HEK293 (cell line): ENCODE data around the gene KLC4.

ENCODE experiments used
- CTCF ChIA-PET: fragments of 350-600 bp; formaldehyde crosslinking; extraction: SDS; loops from one replicate; lab custom pipeline; 2021; ENCODE audit warnings: antibody characterized with exemption; lab: Yijun Ruan, JAX
- POLR2A ChIA-PET: fragments of 300-600 bp; formaldehyde crosslinking; extraction: SDS; loops from one replicate; lab custom pipeline; 2020; ENCODE audit warnings: antibody characterized with exemption, inconsistent platforms; lab: Yijun Ruan, JAX
- H3K27ac ChIP-seq: fragments of 200-500 bp; sonication (Bioruptor generic); 2 replicates; pipeline ENCODE4 v1.5.1; 2014; ENCODE audit warnings: low read depth, low read length, control low read depth, inconsistent platforms; ENCODE audit errors: extremely low read depth
- H3K36me3 ChIP-seq, 2 experiments: fragments of 200-500 bp in 1 of 2; sonication (Bioruptor generic) in 1 of 2; 1 replicate in 1 of 2; 2 replicates in 1 of 2; pipeline ENCODE4 v1.5.1; 2014 to 2017; ENCODE audit warnings: inconsistent platforms in 2 of 2, low read length in 2 of 2; ENCODE audit not compliant: control insufficient read depth in 2 of 2, insufficient read depth in 1 of 2
- H3K4me1 ChIP-seq: fragments of 200-500 bp; sonication (Bioruptor generic); 2 replicates; pipeline ENCODE4 v1.5.1; 2014; ENCODE audit warnings: mild to moderate bottlenecking, low read length, inconsistent platforms; ENCODE audit not compliant: control insufficient read depth, insufficient read depth
- H3K4me3 ChIP-seq: 2 replicates; pipeline ENCODE4 v1.5.1; 2011; ENCODE audit warnings: low read depth, mild to moderate bottlenecking, control low read depth, low read length, moderate library complexity
- H3K9me3 ChIP-seq: fragments of 200-500 bp; sonication (Bioruptor generic); 2 replicates; pipeline ENCODE4 v1.5.1; 2014; ENCODE audit warnings: low read depth, low read length, inconsistent platforms; ENCODE audit not compliant: control insufficient read depth, insufficient read depth
- EGR2 ChIP-seq: fragments of 450-650 bp; formaldehyde crosslinking; IDR thresholded peaks from 2 replicates; pipeline ENCODE4 v1.5.1; 2016; ENCODE audit warnings: low read depth, missing biosample characterization, missing genetic modification characterization
- FEZF1 ChIP-seq: fragments of 450-650 bp; formaldehyde crosslinking; IDR thresholded peaks from 2 replicates; pipeline ENCODE4 v1.5.1; 2016; ENCODE audit warnings: missing biosample characterization, missing genetic modification characterization
- GLIS1 ChIP-seq: fragments of 450-650 bp; formaldehyde crosslinking; IDR thresholded peaks from 2 replicates; pipeline ENCODE4 v1.5.1; 2016; ENCODE audit warnings: missing biosample characterization, missing genetic modification characterization
- IKZF3 ChIP-seq: fragments of 450-650 bp; IDR thresholded peaks from 2 replicates; pipeline ENCODE4 v1.5.0; 2018; ENCODE audit warnings: missing biosample characterization, mild to moderate bottlenecking, missing genetic modification characterization, moderate library complexity
- KLF10 ChIP-seq: fragments of 450-650 bp; IDR thresholded peaks from 2 replicates; pipeline ENCODE4 v1.5.1; 2018; ENCODE audit warnings: missing biosample characterization, mild to moderate bottlenecking, missing genetic modification characterization
- SALL2 ChIP-seq: fragments of 450-650 bp; formaldehyde crosslinking; IDR thresholded peaks from 2 replicates; pipeline ENCODE4 v1.5.0; 2017; ENCODE audit warnings: missing biosample characterization, mild to moderate bottlenecking, missing genetic modification characterization, borderline replicate concordance
- SP7 ChIP-seq: fragments of 450-650 bp; formaldehyde crosslinking; IDR thresholded peaks from 2 replicates; pipeline ENCODE4 v1.5.1; 2016; ENCODE audit warnings: missing biosample characterization, missing genetic modification characterization
- WT1 ChIP-seq: fragments of 450-650 bp; formaldehyde crosslinking; IDR thresholded peaks from 2 replicates; pipeline ENCODE4 v1.5.1; 2016; ENCODE audit warnings: missing biosample characterization, missing genetic modification characterization
- ZEB2 ChIP-seq: fragments of 450-650 bp; formaldehyde crosslinking; IDR thresholded peaks from 2 replicates; pipeline ENCODE4 v1.5.1; 2016; ENCODE audit warnings: missing biosample characterization, missing genetic modification characterization
- ZFHX2 ChIP-seq: fragments of 450-650 bp; formaldehyde crosslinking; conservative IDR thresholded peaks from 2 replicates; pipeline ENCODE4 v1.5.1; 2016; ENCODE audit warnings: missing biosample characterization, missing genetic modification characterization
- ZIC2 ChIP-seq: fragments of 450-650 bp; formaldehyde crosslinking; IDR thresholded peaks from 2 replicates; pipeline ENCODE4 v1.5.1; 2016; ENCODE audit warnings: missing biosample characterization, missing genetic modification characterization
- ZNF114 ChIP-seq: fragments of 450-650 bp; formaldehyde crosslinking; IDR thresholded peaks from 2 replicates; pipeline ENCODE4 v1.5.0; 2017; ENCODE audit warnings: missing biosample characterization, missing genetic modification characterization
- ZNF184 ChIP-seq: fragments of 450-650 bp; IDR thresholded peaks from 2 replicates; pipeline ENCODE4 v1.5.1; 2018; ENCODE audit warnings: missing biosample characterization, mild to moderate bottlenecking, missing genetic modification characterization
- ZNF335 ChIP-seq: fragments of 450-650 bp; formaldehyde crosslinking; conservative IDR thresholded peaks from 2 replicates; pipeline ENCODE4 v1.5.1; 2016; ENCODE audit warnings: missing biosample characterization, missing genetic modification characterization
- ZNF48 ChIP-seq: fragments of 450-650 bp; formaldehyde crosslinking; IDR thresholded peaks from 2 replicates; pipeline ENCODE4 v1.5.1; 2016; ENCODE audit warnings: missing biosample characterization, missing genetic modification characterization
- ZNF510 ChIP-seq: fragments of 450-650 bp; formaldehyde crosslinking; IDR thresholded peaks from 2 replicates; pipeline ENCODE4 v1.5.1; 2018; ENCODE audit warnings: mild to moderate bottlenecking, missing genetic modification characterization, missing biosample characterization; ENCODE audit not compliant: insufficient replicate concordance
- ZNF514 ChIP-seq: fragments of 450-650 bp; formaldehyde crosslinking; IDR thresholded peaks from 2 replicates; pipeline ENCODE4 v1.5.1; 2016; ENCODE audit warnings: missing biosample characterization, missing genetic modification characterization
- ZNF600 ChIP-seq: fragments of 450-650 bp; formaldehyde crosslinking; IDR thresholded peaks from 2 replicates; pipeline ENCODE4 v1.5.1; 2016; ENCODE audit warnings: missing biosample characterization, missing genetic modification characterization
- ZSCAN16 ChIP-seq: fragments of 450-650 bp; formaldehyde crosslinking; IDR thresholded peaks from 2 replicates; pipeline ENCODE4 v1.5.1; 2016; ENCODE audit warnings: missing biosample characterization, missing genetic modification characterization
- ZSCAN30 ChIP-seq: fragments of 450-650 bp; IDR thresholded peaks from 2 replicates; pipeline ENCODE4 v1.5.1; 2018; ENCODE audit warnings: missing biosample characterization, mild to moderate bottlenecking, missing genetic modification characterization, moderate library complexity
- TF ChIP-seq, protein P1 (sequence below): sonication (generic); formaldehyde crosslinking; IDR thresholded peaks from 2 replicates; pipeline ENCODE4 v1.8.1; 2022; ENCODE audit warnings: mild to moderate bottlenecking, moderate library complexity, missing genetic modification reagents
- TF ChIP-seq, protein P2 (sequence below): fragments of 450-650 bp; formaldehyde crosslinking; IDR thresholded peaks from 2 replicates; pipeline ENCODE4 v1.5.1; 2016; ENCODE audit warnings: missing biosample characterization, missing genetic modification characterization
- TF ChIP-seq, protein P3 (sequence below): fragments of 450-650 bp; formaldehyde crosslinking; IDR thresholded peaks from 2 replicates; pipeline ENCODE4 v1.5.1; 2016; ENCODE audit warnings: missing biosample characterization, missing genetic modification characterization
- TF ChIP-seq, protein P4 (sequence below): fragments of 450-650 bp; formaldehyde crosslinking; IDR thresholded peaks from 2 replicates; pipeline ENCODE4 v1.5.1; 2017; ENCODE audit warnings: missing biosample characterization, missing genetic modification characterization

The KLC4 gene

DNA sequence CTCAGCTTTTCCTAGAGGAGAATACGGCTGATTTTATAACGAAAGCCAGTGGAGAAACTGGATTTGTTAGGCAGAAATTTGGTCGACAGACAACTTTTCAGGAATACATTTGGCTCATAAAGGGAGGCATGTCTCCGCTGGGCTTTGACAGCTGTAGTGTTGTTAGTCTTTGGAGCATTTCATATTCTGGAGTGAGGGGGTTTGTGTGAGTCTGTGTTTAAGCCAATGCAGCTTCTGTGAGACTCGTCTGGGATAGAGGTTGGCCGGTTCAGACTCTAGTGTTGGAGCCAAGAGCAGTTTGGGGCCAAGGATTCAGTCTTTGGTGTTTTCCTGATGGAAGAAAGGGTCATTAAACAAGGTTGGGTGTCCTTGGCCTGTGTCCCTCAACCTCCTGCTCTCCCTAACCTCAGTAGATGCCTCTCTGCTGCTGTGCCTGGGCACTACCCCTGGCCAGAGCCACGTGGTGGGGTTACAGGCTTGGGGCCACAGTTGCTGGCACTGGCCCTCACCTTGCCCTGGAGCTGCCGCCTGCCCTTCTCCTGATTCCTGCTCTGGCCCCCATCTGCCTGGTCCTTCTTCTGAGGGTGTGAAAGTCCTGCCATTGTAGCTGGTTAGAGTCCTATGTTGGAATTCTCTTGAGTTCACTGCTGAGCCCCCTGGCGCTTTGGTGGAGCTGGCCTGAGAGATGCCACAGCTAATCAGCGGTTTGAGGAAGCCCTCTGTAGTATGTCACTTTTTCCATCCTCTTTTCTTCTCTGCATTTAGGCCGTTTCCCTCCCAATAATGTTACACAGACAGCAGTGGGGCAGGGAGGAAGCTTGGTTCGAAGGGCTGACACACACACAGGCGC is 23.6 kb downstream of the KLC4 start:
- Histone ChIP-seq H3K4me3 (no peak overlapping the region), H3K9me3 (no peaks in the 10 kb centered on the region)
- POLR2A ChIA-PET = interaction anchor here (0.6 kb wide), 1 partner anchor 53 kb away, joined by 3 read pairs; no protein-coding TSS in a partner anchor
- no peak for TF ChIP-seq EGR2 (tag by site-specific recombination)
- no peak for TF ChIP-seq ZNF514
- TF ChIP-seq ZNF510 (tag by site-specific recombination) = no peak
- no peak for TF ChIP-seq KLF10 (tag by site-specific recombination)
- no peak for TF ChIP-seq ZEB2 (tag by site-specific recombination)
- TF ChIP-seq ZNF335 (tag by site-specific recombination) = no peak
- no peak for TF ChIP-seq ZNF48 (tag by site-specific recombination)
- TF ChIP-seq, protein P1, sequence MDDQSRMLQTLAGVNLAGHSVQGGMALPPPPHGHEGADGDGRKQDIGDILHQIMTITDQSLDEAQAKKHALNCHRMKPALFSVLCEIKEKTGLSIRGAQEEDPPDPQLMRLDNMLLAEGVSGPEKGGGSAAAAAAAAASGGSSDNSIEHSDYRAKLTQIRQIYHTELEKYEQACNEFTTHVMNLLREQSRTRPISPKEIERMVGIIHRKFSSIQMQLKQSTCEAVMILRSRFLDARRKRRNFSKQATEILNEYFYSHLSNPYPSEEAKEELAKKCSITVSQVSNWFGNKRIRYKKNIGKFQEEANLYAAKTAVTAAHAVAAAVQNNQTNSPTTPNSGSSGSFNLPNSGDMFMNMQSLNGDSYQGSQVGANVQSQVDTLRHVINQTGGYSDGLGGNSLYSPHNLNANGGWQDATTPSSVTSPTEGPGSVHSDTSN (CRISPR knock-in tag) = no peak
- TF ChIP-seq ZNF114 (tag by site-specific recombination) = no peak
- TF ChIP-seq, all 188 proteins: peak for 0
- peaks cover 6% of the 10 kb centered on the region for H3K4me1 ChIP-seq
- CTCF ChIA-PET = interaction anchor here (0.6 to 1.5 kb wide), 6 partner anchors 8 to 181 kb away, joined by 3 to 7 read pairs (median 3); no protein-coding TSS in a partner anchor
- H3K27ac ChIP-seq = no peak overlapping the region
- H3K36me3 ChIP-seq = no peaks in the 10 kb centered on the region

DNA sequence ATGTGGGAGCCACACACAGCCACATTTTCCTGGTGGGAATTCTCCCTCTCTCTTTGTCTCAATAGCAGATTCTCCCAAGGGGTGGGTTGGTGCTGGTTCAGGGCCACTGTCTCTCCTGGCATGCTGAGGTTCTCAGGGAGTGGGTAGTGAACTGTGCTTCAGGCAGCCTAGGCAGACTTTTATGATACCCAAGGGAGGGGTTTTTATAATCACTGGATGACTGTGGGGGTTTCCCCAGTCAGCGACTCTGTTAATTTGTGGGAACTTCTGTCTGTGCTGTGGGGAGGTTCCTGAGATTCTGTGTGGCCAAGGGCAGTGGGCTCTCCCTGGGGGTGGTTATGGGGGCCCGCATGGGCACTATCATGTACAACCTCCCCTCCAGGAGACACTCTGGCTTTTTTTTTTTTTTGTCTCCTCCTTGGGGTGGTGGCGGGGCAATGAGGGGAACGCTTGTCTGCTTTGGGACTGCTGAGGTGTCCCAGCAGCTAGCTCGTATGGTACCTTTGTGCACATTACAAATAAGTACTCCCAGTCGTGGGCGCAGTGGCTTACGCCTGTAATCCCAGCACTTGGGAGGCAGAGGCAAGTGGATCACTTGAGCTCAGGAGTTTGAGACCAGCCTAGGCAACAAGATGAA is 26.7 kb downstream of the KLC4 start:
- POLR2A ChIA-PET = interaction anchor here (0.5 to 1.5 kb wide), 5 partner anchors 9 to 32 kb away, joined by 3 to 4 read pairs (median 4); partner anchors contain the start of genes CUL7 and PTK7

More for the DNA sequence above, 26.7 kb downstream of the KLC4 start:
- H3K36me3 ChIP-seq = no peaks in the 10 kb centered on the region
- TF ChIP-seq ZNF184 (tag by site-specific recombination) = no peak
- no peak for TF ChIP-seq FEZF1 (tag by site-specific recombination)
- TF ChIP-seq, protein P2, sequence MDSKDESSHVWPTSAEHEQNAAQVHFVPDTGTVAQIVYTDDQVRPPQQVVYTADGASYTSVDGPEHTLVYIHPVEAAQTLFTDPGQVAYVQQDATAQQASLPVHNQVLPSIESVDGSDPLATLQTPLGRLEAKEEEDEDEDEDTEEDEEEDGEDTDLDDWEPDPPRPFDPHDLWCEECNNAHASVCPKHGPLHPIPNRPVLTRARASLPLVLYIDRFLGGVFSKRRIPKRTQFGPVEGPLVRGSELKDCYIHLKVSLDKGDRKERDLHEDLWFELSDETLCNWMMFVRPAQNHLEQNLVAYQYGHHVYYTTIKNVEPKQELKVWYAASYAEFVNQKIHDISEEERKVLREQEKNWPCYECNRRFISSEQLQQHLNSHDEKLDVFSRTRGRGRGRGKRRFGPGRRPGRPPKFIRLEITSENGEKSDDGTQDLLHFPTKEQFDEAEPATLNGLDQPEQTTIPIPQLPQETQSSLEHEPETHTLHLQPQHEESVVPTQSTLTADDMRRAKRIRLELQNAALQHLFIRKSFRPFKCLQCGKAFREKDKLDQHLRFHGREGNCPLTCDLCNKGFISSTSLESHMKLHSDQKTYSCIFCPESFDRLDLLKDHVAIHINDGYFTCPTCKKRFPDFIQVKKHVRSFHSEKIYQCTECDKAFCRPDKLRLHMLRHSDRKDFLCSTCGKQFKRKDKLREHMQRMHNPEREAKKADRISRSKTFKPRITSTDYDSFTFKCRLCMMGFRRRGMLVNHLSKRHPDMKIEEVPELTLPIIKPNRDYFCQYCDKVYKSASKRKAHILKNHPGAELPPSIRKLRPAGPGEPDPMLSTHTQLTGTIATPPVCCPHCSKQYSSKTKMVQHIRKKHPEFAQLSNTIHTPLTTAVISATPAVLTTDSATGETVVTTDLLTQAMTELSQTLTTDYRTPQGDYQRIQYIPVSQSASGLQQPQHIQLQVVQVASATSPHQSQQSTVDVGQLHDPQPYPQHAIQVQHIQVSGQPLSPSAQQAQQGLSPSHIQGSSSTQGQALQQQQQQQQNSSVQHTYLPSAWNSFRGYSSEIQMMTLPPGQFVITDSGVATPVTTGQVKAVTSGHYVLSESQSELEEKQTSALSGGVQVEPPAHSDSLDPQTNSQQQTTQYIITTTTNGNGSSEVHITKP = peak; percentile 41; the same call in 1 of the 2 replicates
- no peak for TF ChIP-seq ZSCAN30
- TF ChIP-seq ZIC2 = peak; percentile 42
- peak; percentile 55 for TF ChIP-seq ZFHX2 (tag by site-specific recombination)
- TF ChIP-seq EGR2 (tag by site-specific recombination) = peak; percentile 20; the same call in 1 of the 2 replicates
- 0 out of 2 replicates have a peak, but pooled peaks have one; percentile 16 for TF ChIP-seq SP7
- TF ChIP-seq WT1 (tag by site-specific recombination) = peak; percentile 33
- no peak for TF ChIP-seq SALL2 (tag by site-specific recombination)
- 0 out of 2 replicates have a peak, but pooled peaks have one; percentile 15 for TF ChIP-seq ZNF600
- TF ChIP-seq ZSCAN16 = no peak
- TF ChIP-seq, protein P3, sequence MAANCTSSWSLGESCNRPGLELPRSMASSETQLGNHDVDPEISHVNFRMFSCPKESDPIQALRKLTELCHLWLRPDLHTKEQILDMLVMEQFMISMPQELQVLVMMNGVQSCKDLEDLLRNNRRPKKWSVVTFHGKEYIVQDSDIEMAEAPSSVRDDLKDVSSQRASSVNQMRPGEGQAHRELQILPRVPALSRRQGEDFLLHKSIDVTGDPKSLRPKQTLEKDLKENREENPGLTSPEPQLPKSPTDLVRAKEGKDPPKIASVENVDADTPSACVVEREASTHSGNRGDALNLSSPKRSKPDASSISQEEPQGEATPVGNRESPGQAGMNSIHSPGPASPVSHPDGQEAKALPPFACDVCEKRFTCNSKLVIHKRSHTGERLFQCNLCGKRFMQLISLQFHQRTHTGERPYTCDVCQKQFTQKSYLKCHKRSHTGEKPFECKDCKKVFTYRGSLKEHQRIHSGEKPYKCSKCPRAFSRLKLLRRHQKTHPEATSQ (tag by site-specific recombination) = no peak
- peak; percentile 60; the same call in 1 of the 2 replicates for TF ChIP-seq IKZF3 (tag by site-specific recombination)
- TF ChIP-seq GLIS1 (tag by site-specific recombination) = peak; percentile 68
- TF ChIP-seq, protein P4, sequence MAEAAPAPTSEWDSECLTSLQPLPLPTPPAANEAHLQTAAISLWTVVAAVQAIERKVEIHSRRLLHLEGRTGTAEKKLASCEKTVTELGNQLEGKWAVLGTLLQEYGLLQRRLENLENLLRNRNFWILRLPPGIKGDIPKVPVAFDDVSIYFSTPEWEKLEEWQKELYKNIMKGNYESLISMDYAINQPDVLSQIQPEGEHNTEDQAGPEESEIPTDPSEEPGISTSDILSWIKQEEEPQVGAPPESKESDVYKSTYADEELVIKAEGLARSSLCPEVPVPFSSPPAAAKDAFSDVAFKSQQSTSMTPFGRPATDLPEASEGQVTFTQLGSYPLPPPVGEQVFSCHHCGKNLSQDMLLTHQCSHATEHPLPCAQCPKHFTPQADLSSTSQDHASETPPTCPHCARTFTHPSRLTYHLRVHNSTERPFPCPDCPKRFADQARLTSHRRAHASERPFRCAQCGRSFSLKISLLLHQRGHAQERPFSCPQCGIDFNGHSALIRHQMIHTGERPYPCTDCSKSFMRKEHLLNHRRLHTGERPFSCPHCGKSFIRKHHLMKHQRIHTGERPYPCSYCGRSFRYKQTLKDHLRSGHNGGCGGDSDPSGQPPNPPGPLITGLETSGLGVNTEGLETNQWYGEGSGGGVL (tag by site-specific recombination) = 0 out of 2 replicates have a peak, but pooled peaks have one; percentile 20
- TF ChIP-seq, all 188 proteins: peak for 10
- H3K9me3 ChIP-seq = no peaks in the 10 kb centered on the region
- H3K4me3 ChIP-seq = no peak overlapping the region
- H3K4me1 ChIP-seq = peaks cover 27% of the 10 kb centered on the region
- H3K27ac ChIP-seq = no peak overlapping the region
- CTCF ChIA-PET = interaction anchor here (1.4 kb wide), 1 partner anchor 57 kb away, joined by 6 read pairs; no protein-coding TSS in a partner anchor
